Activated CD4-positive, alpha-beta T cell treated with anti-CD3 and anti-CD28 coated beads, Interleukin-2, amount 10 ng/mL, durations not matched to agents 7 days and 5 days (primary cell): ENCODE measurements around the gene RGS3. TPM values are rescaled to one million over a fixed set of nuclear protein-coding genes. Genes with fewer than 3 reads are reported as not detected.
"Not testable (repeated sequence)": the region's sequence is repeated elsewhere in the genome, so short reads cannot be mapped to it uniquely, and the experiment has no call there.

Experiments used
- CTCF ChIA-PET: fragments of 350-600 bp; sonication (Branson Sonifier 250); formaldehyde crosslinking; loops from one replicate; lab custom pipeline; 2021; ENCODE audit warnings: antibody characterized with exemption; lab: Charles Lee
- POLR2A ChIA-PET: fragments of 350-600 bp; sonication (Branson Sonifier 250); formaldehyde crosslinking; loops from one replicate; lab custom pipeline; 2021; ENCODE audit warnings: antibody characterized with exemption; lab: Charles Lee
- DNase-seq: peaks from one replicate; pipeline ENCODE4 v3.0.0-alpha.2; 2020
- H3K27ac Mint-ChIP-seq: one replicate; pipeline ENCODE4 v1.8.0; 2021; ENCODE audit warnings: mild to moderate bottlenecking, moderate library complexity, mixed read lengths
- H3K27me3 Mint-ChIP-seq: one replicate; pipeline ENCODE4 v1.8.0; 2021; ENCODE audit warnings: mixed read lengths
- H3K36me3 Mint-ChIP-seq: one replicate; pipeline ENCODE4 v1.8.0; 2021; ENCODE audit warnings: low read depth, mixed read lengths
- H3K4me1 Mint-ChIP-seq: one replicate; pipeline ENCODE4 v1.8.0; 2021; ENCODE audit warnings: mixed read lengths
- H3K4me3 Mint-ChIP-seq: one replicate; pipeline ENCODE4 v1.8.0; 2021; ENCODE audit warnings: mild to moderate bottlenecking, moderate library complexity, mixed read lengths
- H3K9me3 Mint-ChIP-seq: one replicate; pipeline ENCODE4 v1.8.0; 2021; ENCODE audit warnings: mixed read lengths
- total RNA-seq, 2 experiments: library from RNA; stranded (reverse); gene quantifications; one replicate each; pipeline ENCODE4 v1.2.3, GENCODE V29; 2021

Gene RGS3
- total RNA-seq, 2 experiments from 2014 or later = 41.5 to 41.6 TPM

- no peak for DNase-seq
- H3K27me3 Mint-ChIP-seq = no peaks in the 10 kb centered on the region
- ChIA-PET POLR2A (no interaction called here), CTCF (interaction anchor here (1.2 to 2.1 kb wide), 3 partner anchors 13 to 24 kb away, joined by 3 to 8 read pairs (median 5); no protein-coding TSS in a partner anchor)
- H3K9me3 Mint-ChIP-seq = no peaks in the 10 kb centered on the region
- no peak overlapping the region for H3K27ac Mint-ChIP-seq
- no peak overlapping the region for H3K4me3 Mint-ChIP-seq
- no peaks in the 10 kb centered on the region for H3K36me3 Mint-ChIP-seq
- peaks cover 2% of the 10 kb centered on the region for H3K4me1 Mint-ChIP-seq
Measured at GRCh38 chr9:113634596-113635515, 171.3 kb downstream of the RGS3 start.

DNA sequence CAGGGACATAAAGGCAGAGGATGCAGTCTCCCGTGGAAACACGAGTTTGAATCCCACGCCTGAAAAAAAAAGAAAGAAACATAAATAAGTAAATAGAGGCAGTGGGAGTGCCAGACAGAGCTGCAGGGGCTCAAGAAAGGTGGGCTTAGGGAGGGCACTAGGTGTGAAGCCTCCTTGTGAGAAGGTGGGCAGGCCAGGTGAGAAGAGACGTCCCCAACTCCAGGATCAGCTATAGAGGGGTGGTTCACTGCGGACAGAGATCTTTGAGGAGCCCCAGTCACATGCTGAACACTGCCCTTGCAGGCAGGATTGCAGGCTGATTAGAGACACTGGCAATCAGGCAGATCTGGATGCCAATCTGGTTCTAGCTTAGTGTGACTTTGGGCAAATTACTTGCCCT, 172.1 kb downstream of the RGS3 start:
- ChIA-PET CTCF (interaction anchor here (1.6 kb wide), 1 partner anchor 12 kb away, joined by 5 read pairs; no protein-coding TSS in a partner anchor), POLR2A (no interaction called here)
- no peak overlapping the region for H3K4me3 Mint-ChIP-seq
- no peaks in the 10 kb centered on the region for H3K27me3 Mint-ChIP-seq
- no peaks in the 10 kb centered on the region for H3K36me3 Mint-ChIP-seq
- H3K4me1 Mint-ChIP-seq = peaks cover 2% of the 10 kb centered on the region
- no peak overlapping the region for H3K27ac Mint-ChIP-seq
- DNase-seq = no peak
- no peaks in the 10 kb centered on the region for H3K9me3 Mint-ChIP-seq

GRCh38 chr9:113636165-113636564, 172.6 kb downstream of the RGS3 start:
- ChIA-PET POLR2A (no interaction called here), CTCF (interaction anchor here (1.6 kb wide), 1 partner anchor 11 kb away, joined by 5 read pairs; no protein-coding TSS in a partner anchor)
- Mint-ChIP-seq H3K27me3 (no peaks in the 10 kb centered on the region), H3K9me3 (no peaks in the 10 kb centered on the region), H3K4me1 (peaks cover 2% of the 10 kb centered on the region), H3K27ac (no peak overlapping the region), H3K36me3 (no peaks in the 10 kb centered on the region), H3K4me3 (no peak overlapping the region)
- no peak for DNase-seq

DNA sequence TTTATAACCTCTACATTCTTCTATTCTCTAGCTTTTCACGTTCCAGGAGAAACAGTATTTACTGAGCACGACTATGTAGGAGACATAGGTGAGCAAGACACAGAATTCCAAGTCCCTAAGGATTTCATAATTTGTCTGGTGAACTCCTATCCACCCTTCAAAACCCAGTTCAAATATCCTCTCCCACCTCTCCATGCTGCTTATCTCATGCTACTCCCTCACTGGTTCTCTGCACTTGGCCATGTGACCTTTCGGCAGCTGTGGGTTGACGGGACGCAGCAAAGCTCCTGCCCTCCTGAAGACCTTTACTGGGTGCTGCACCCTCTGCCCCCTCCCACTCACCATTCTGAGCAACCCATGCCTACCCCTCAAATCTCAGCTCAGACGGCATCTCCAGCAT, 173.2 kb downstream of the RGS3 start:
- DNase-seq = no peak
- Mint-ChIP-seq H3K9me3 (no peaks in the 10 kb centered on the region), H3K4me1 (peaks cover 2% of the 10 kb centered on the region), H3K36me3 (no peaks in the 10 kb centered on the region), H3K4me3 (no peak overlapping the region), H3K27ac (no peak overlapping the region), H3K27me3 (peaks cover under 1% of the 10 kb centered on the region)
- ChIA-PET POLR2A (no interaction called here), CTCF (interaction anchor here (1.6 kb wide), 1 partner anchor 11 kb away, joined by 5 read pairs; no protein-coding TSS in a partner anchor)

- Mint-ChIP-seq H3K27me3 (peaks cover 11% of the 10 kb centered on the region), H3K9me3 (no peaks in the 10 kb centered on the region), H3K4me1 (no peaks in the 10 kb centered on the region), H3K4me3 (no peak overlapping the region), H3K27ac (no peak overlapping the region), H3K36me3 (no peaks in the 10 kb centered on the region)
- no peak for DNase-seq
- POLR2A ChIA-PET = no interaction called here
- CTCF ChIA-PET = interaction anchor here (0.6 to 0.8 kb wide), 2 partner anchors 16 to 239 kb away, joined by 3 read pairs; no protein-coding TSS in a partner anchor
Measured at GRCh38 chr9:113638490-113638889, 175.0 kb downstream of the RGS3 start.

DNA sequence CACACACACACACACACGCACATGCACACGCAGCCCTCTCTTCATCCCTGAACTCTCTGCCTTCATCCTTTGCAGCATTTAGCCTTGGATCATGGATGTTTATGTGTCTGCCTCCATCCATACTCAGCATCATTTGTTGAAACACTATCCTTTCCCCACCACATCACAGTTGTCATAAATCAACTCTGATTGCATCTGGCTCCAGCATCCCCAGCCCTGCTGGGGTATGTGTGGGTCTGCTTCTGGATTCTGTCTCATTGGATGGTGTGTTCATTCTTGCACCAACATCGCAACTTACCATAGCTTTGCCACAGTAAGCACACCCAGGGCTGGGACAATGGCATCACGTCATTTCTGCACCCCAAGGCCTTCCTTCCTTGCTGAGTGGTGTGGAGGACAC, 175.4 kb downstream of the RGS3 start:
- CTCF ChIA-PET = no interaction called here

DNA sequence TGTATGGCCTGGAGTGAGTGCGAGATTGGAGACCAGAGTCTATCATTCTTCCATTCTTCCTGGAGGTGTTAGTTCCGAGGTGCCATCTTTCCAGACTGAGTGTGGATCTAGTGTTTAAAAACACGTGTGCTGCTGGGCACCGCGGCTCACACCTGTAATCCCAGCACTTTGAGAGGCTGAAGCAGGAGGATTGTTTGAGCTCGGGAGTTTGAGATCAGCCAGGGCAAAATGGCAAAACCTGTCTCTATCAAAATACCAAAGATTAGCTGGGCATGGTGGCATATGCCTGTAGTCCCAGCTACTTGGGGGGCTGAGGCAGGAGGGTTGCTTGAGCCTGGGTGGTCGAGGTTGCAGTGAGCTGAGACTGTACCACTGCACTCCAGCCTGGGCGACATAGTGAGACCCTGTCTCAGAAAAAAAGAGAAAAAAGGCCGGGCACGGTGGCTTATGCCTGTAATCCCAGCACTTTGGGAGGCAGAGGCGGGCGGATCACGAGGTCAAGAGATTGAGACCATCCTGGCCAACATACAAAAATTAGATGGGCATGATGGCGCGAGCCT, 176.0 kb downstream of the RGS3 start:
- POLR2A ChIA-PET, H3K4me3 Mint-ChIP-seq, H3K9me3 Mint-ChIP-seq, H3K4me1 Mint-ChIP-seq, H3K36me3 Mint-ChIP-seq, H3K27ac Mint-ChIP-seq, DNase-seq, CTCF ChIA-PET: not testable (repeated sequence)
- H3K27me3 Mint-ChIP-seq = peaks cover 18% of the 10 kb centered on the region

More for the DNA sequence above, 175.4 kb downstream of the RGS3 start:
- Mint-ChIP-seq H3K4me3 (no peak overlapping the region), H3K27ac (no peak overlapping the region), H3K9me3 (no peaks in the 10 kb centered on the region), H3K36me3 (no peaks in the 10 kb centered on the region), H3K27me3 (peaks cover 14% of the 10 kb centered on the region), H3K4me1 (no peaks in the 10 kb centered on the region)
- no peak for DNase-seq
- POLR2A ChIA-PET = no interaction called here

DNA sequence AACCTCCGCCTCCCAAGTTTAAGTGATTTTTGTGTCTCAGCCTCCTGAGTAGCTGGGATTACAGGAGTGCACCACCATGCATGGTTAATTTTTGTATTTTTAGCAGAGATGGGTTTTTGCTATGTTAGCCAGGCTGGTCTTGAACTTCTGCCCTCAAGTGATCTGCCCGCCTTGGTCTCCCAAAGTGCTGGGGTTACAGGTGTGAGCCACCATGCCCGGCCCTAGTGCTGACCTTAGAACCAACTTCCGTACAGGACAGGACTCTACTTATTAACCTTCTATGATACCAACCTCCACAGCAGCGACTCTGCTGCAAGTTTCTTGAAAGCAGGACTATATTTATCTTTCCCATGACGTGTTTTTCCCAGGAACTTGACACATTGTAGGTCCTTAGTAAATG, 176.9 kb downstream of the RGS3 start:
- H3K36me3 Mint-ChIP-seq = no peaks in the 10 kb centered on the region
- H3K27ac Mint-ChIP-seq = no peak overlapping the region
- no peak for DNase-seq
- ChIA-PET CTCF (interaction anchor here (1.0 kb wide), 1 partner anchor 186 kb away, joined by 3 read pairs; no protein-coding TSS in a partner anchor), POLR2A (no interaction called here)
- no peaks in the 10 kb centered on the region for H3K9me3 Mint-ChIP-seq
- peaks cover 20% of the 10 kb centered on the region for H3K27me3 Mint-ChIP-seq
- H3K4me3 Mint-ChIP-seq = no peak overlapping the region
- no peaks in the 10 kb centered on the region for H3K4me1 Mint-ChIP-seq

- Mint-ChIP-seq H3K4me3 (no peak overlapping the region), H3K36me3 (no peaks in the 10 kb centered on the region), H3K27me3 (peaks cover 20% of the 10 kb centered on the region), H3K9me3 (no peaks in the 10 kb centered on the region), H3K27ac (no peak overlapping the region), H3K4me1 (no peaks in the 10 kb centered on the region)
- ChIA-PET CTCF (interaction anchor here (0.6 to 1.0 kb wide), 4 partner anchors 14 to 187 kb away, joined by 3 to 4 read pairs (median 3); no protein-coding TSS in a partner anchor), POLR2A (no interaction called here)
- DNase-seq = no peak
Measured at GRCh38 chr9:113641100-113641885, 177.8 kb downstream of the RGS3 start.

- Mint-ChIP-seq H3K27me3 (peaks cover 20% of the 10 kb centered on the region), H3K36me3 (no peaks in the 10 kb centered on the region), H3K27ac (no peak overlapping the region), H3K4me1 (no peaks in the 10 kb centered on the region), H3K9me3 (no peaks in the 10 kb centered on the region), H3K4me3 (no peak overlapping the region)
- DNase-seq = no peak
- POLR2A ChIA-PET = no interaction called here
- CTCF ChIA-PET = interaction anchor here (0.7 to 1.0 kb wide), 2 partner anchors 17 to 432 kb away, joined by 3 to 6 read pairs; no protein-coding TSS in a partner anchor
Measured at GRCh38 chr9:113644321-113644720, 180.8 kb downstream of the RGS3 start.

DNA sequence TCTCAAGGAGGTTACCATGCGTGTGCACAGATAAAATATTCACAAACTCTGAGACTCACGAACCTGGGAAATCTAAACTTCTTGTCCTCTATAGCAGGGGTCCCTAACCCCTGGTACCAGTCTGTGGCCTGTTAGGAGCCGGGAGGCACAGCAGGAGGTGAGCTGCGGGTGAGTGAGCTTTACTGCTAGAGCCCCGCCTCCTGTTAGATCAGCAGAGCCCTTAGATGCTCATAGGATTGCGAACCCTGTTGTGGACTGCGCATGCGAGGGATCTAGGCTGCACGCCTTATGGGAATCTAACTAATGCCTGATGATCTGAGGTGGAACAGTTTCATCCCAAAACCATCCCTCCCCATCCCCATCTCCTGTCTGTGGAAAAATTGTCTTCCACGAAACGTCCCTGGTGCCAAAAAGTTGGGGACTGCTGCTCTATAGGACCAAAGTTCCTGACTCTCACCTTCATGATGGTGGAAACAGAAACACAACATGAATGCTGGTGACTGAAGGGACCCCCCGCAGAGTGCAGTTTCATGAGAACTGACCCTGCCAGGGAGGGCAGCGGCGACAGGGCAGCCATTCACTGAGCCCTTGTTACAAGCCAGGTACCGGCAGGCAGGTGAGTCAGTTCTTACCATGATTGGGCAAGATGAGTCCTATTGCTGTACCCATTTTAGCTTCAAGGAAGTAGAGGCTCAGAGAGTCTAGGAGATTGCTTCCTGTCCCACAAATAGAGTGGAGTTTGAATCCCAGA, 181.9 kb downstream of the RGS3 start:
- Mint-ChIP-seq H3K27me3 (peaks cover 20% of the 10 kb centered on the region), H3K36me3 (no peaks in the 10 kb centered on the region), H3K4me3 (no peak overlapping the region), H3K27ac (no peak overlapping the region), H3K4me1 (no peaks in the 10 kb centered on the region), H3K9me3 (no peaks in the 10 kb centered on the region)
- POLR2A ChIA-PET = no interaction called here
- CTCF ChIA-PET = no interaction called here
- DNase-seq = no peak

DNA sequence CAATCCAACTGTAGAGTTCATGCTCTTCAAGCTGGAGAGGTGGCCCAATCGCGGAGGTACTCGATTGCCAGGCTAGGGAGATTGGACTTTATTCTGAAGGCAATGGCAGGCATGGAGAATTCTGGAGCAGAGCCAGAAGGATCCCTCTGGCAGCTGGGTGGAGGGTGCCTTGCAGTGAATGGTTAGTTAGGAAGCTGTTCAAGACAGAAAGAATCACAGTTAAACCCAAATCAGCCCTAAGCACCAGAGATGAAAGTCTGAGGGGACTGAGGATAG, 182.4 kb downstream of the RGS3 start:
- H3K9me3 Mint-ChIP-seq = no peaks in the 10 kb centered on the region
- no peak overlapping the region for H3K27ac Mint-ChIP-seq
- DNase-seq = no peak
- H3K4me3 Mint-ChIP-seq = no peak overlapping the region
- no peaks in the 10 kb centered on the region for H3K4me1 Mint-ChIP-seq
- ChIA-PET CTCF (interaction anchor here (1.6 kb wide), 1 partner anchor 54 kb away, joined by 6 read pairs; no protein-coding TSS in a partner anchor), POLR2A (no interaction called here)
- H3K27me3 Mint-ChIP-seq = peaks cover 20% of the 10 kb centered on the region
- no peaks in the 10 kb centered on the region for H3K36me3 Mint-ChIP-seq
